ENCODE measurements around the gene HIBCH. TPM values are rescaled to one million over a fixed set of nuclear protein-coding genes. Genes with fewer than 3 reads are reported as not detected.

Gene HIBCH
- total and polyA plus RNA-seq, 4 donors = 20.2 to 65.2 (median 32.8) TPM

- no peak overlapping the region for H3K27ac ChIP-seq (ENCODE audit: low read depth in 1 of 2, low read length in 2 of 2)
- H3K27me3 ChIP-seq (ENCODE audit: control insufficient read depth in 4 of 4, insufficient read depth in 4 of 4, low read length in 3 of 4) = no peaks in the 10 kb centered on the region
- H3K4me3 ChIP-seq (ENCODE audit: low read depth in 1 of 3, low read length in 3 of 3) = no peak overlapping the region
- no peak overlapping the region for H3K9ac ChIP-seq (ENCODE audit: low read depth in 1 of 2, low read length in 2 of 2)
- TF ChIP-seq JUND (IDR thresholded peaks at IDR 0.05) = no peak
- no peak for TF ChIP-seq RXRA (IDR thresholded peaks at IDR 0.05)
- TF ChIP-seq CTCF (IDR thresholded peaks at IDR 0.05; ENCODE audit: low read depth, low read length, missing input control) = no peak
- no peak for TF ChIP-seq FOXA1 (IDR thresholded peaks at IDR 0.05)
- no peak for TF ChIP-seq TAF1 (conservative IDR thresholded peaks at IDR 0.05)
- no peak for TF ChIP-seq MAX (IDR thresholded peaks at IDR 0.05)
- TF ChIP-seq GABPA (IDR thresholded peaks at IDR 0.05 in 1 of 2, conservative IDR thresholded peaks at IDR 0.05 in 1 of 2) = no peak
- TF ChIP-seq ATF3 (IDR thresholded peaks at IDR 0.05) = no peak
- no peak for TF ChIP-seq ZBTB33 (IDR thresholded peaks at IDR 0.05)
- TF ChIP-seq REST (IDR thresholded peaks at IDR 0.05) = no peak
- H3K9me3 ChIP-seq (ENCODE audit: control insufficient read depth in 4 of 4, low read length in 3 of 4) = no peaks in the 10 kb centered on the region
- WGBS = 72% methylated on average over 5 of the region's 5 CpGs
- no peaks in the 10 kb centered on the region for H3K4me1 ChIP-seq (ENCODE audit: control insufficient read depth in 4 of 4, insufficient read depth in 4 of 4, low read length in 3 of 4)
- H3K36me3 ChIP-seq (ENCODE audit: control insufficient read depth in 4 of 4, insufficient read depth in 3 of 4, low read depth in 1 of 4, low read length in 3 of 4) = no peaks in the 10 kb centered on the region
- no peak for DNase-seq (ENCODE audit: low spot score)
Observed at GRCh38 chr2:190169221-190170072, 150.2 kb downstream of the HIBCH start.

GRCh38 chr2:190167702-190168101 is 151.9 kb downstream of the HIBCH start:
- 95% methylated on average over 5 of the region's 5 CpGs for WGBS
- Histone ChIP-seq H3K9ac (ENCODE audit: low read depth in 1 of 2, low read length in 2 of 2) (no peak overlapping the region), H3K9me3 (ENCODE audit: control insufficient read depth in 4 of 4, low read length in 3 of 4) (no peaks in the 10 kb centered on the region), H3K27ac (ENCODE audit: low read depth in 1 of 2, low read length in 2 of 2) (no peak overlapping the region), H3K36me3 (ENCODE audit: control insufficient read depth in 4 of 4, insufficient read depth in 3 of 4, low read depth in 1 of 4, low read length in 3 of 4) (no peaks in the 10 kb centered on the region), H3K4me3 (ENCODE audit: low read depth in 1 of 3, low read length in 3 of 3) (no peak overlapping the region), H3K4me1 (ENCODE audit: control insufficient read depth in 4 of 4, insufficient read depth in 4 of 4, low read length in 3 of 4) (no peaks in the 10 kb centered on the region), H3K27me3 (ENCODE audit: control insufficient read depth in 4 of 4, insufficient read depth in 4 of 4, low read length in 3 of 4) (no peaks in the 10 kb centered on the region)
- no peak for DNase-seq (ENCODE audit: low spot score)
- no peak for TF ChIP-seq FOXA2 (IDR thresholded peaks at IDR 0.05)
- TF ChIP-seq JUND (IDR thresholded peaks at IDR 0.05) = no peak
- no peak for TF ChIP-seq RXRA (IDR thresholded peaks at IDR 0.05)
- no peak for TF ChIP-seq HNF4G (IDR thresholded peaks at IDR 0.05)
- no peak for TF ChIP-seq CTCF (IDR thresholded peaks at IDR 0.05; ENCODE audit: low read depth, low read length, missing input control)
- no peak for TF ChIP-seq FOXA1 (IDR thresholded peaks at IDR 0.05)
- no peak for TF ChIP-seq TAF1 (conservative IDR thresholded peaks at IDR 0.05)
- no peak for TF ChIP-seq RAD21 (IDR thresholded peaks at IDR 0.05)
- no peak for TF ChIP-seq ZBTB33 (IDR thresholded peaks at IDR 0.05)
- no peak for TF ChIP-seq YY1 (IDR thresholded peaks at IDR 0.05)
- TF ChIP-seq NR2F2 (IDR thresholded peaks at IDR 0.05) = no peak
- TF ChIP-seq ATF3 (IDR thresholded peaks at IDR 0.05) = no peak

Data from liver (tissue), 9 donors.